GM13977 (cell line): ENCODE data around the gene OR5H2.
A peak's percentile ranks its signal among the peaks of the same experiment; 100 is the strongest.

Experiments
- DNase-seq: peaks from one replicate; pipeline ENCODE4 v3.0.0; 2012; ENCODE audit warnings: low spot score
- CTCF ChIP-seq: IDR thresholded peaks from 2 replicates; pipeline ENCODE4 v1.5.1; 2012; ENCODE audit warnings: mild to moderate bottlenecking, control low read depth; ENCODE audit not compliant: insufficient read depth; ENCODE audit errors: extremely low read depth, missing control alignments
- in situ Hi-C: fragments of 300-500 bp; cut with MboI; formaldehyde crosslinking; loops from one replicate; pipeline ENCODE4 v1.12.0; 2022; ENCODE audit warnings: low sequenced_read_pairs, low pct_unique_long_range_greater_than_20kb, mixed read lengths, inconsistent platforms; ENCODE audit not compliant: unreplicated experiment

The OR5H2 gene

GRCh38 chr3:98259707-98260106 is 22.6 kb upstream of the OR5H2 start:
- DNase-seq = no peak
- TF ChIP-seq CTCF = peak; percentile 43
- in situ Hi-C loops = no loop called here

- DNase-seq = no peak
- in situ Hi-C loops = no loop called here
- no peak for TF ChIP-seq CTCF
Measured at GRCh38 chr3:98262046-98262445, 20.3 kb upstream of the OR5H2 start.

GRCh38 chr3:98263944-98264343 is 18.4 kb upstream of the OR5H2 start, which contains the start of gene OR5H6:
Gene OR5H6 (plus strand): TSS chr3:98264244. CDS start chr3:98264333, 89 bp downstream.
- no peak for DNase-seq
- in situ Hi-C loops = no loop called here
- TF ChIP-seq CTCF = no peak

GRCh38 chr3:98269846-98270245 is 12.5 kb upstream of the OR5H2 start:
- no peak for DNase-seq
- in situ Hi-C loops = no loop called here
- no peak for TF ChIP-seq CTCF

GRCh38 chr3:98272126-98272525 is 10.2 kb upstream of the OR5H2 start:
- DNase-seq = no peak
- no peak for TF ChIP-seq CTCF
- in situ Hi-C loops = no loop called here

GRCh38 chr3:98274914-98275313 is 7.4 kb upstream of the OR5H2 start:
- in situ Hi-C loops = no loop called here
- TF ChIP-seq CTCF = no peak
- no peak for DNase-seq

- in situ Hi-C loops = no loop called here
- no peak for DNase-seq
- no peak for TF ChIP-seq CTCF
Measured at GRCh38 chr3:98290916-98291315, 8.6 kb downstream of the OR5H2 start.
